Neuronal stem cell (in vitro differentiated cells): ENCODE measurements around the gene NANOS2.
A peak's percentile ranks its signal among the peaks of the same experiment; 100 is the strongest.

Experiments used
- DNase-seq: peaks from one replicate; pipeline ENCODE4 v3.0.0-alpha.2; 2013; ENCODE audit warnings: low spot score
- H2AFZ ChIP-seq: one replicate; pipeline ENCODE4 v1.6.1; 2013; ENCODE audit warnings: mild to moderate bottlenecking, low read length, inconsistent platforms
- H2AK5ac ChIP-seq: 2 replicates; pipeline ENCODE4 v1.6.1; 2013; ENCODE audit warnings: low read depth, mild to moderate bottlenecking, inconsistent platforms, low read length, moderate library complexity, mixed read lengths
- H2BK120ac ChIP-seq: 2 replicates; pipeline ENCODE4 v1.6.1; 2013; ENCODE audit warnings: low read depth, mild to moderate bottlenecking, inconsistent platforms, low read length, moderate library complexity, mixed read lengths
- H2BK12ac ChIP-seq: one replicate; pipeline ENCODE4 v1.6.1; 2013; ENCODE audit warnings: low read length, inconsistent platforms
- H2BK15ac ChIP-seq: 2 replicates; pipeline ENCODE4 v1.6.1; 2013; ENCODE audit warnings: mild to moderate bottlenecking, low read length, inconsistent platforms, mixed read lengths
- H2BK5ac ChIP-seq: one replicate; pipeline ENCODE4 v1.6.1; 2013; ENCODE audit warnings: inconsistent platforms, mild to moderate bottlenecking, low read length, moderate library complexity
- H3K14ac ChIP-seq: one replicate; pipeline ENCODE4 v1.6.1; 2013; ENCODE audit warnings: low read length, inconsistent platforms
- H3K18ac ChIP-seq: 2 replicates; pipeline ENCODE4 v1.6.1; 2013; ENCODE audit warnings: low read length, inconsistent platforms
- H3K23ac ChIP-seq: 2 replicates; pipeline ENCODE4 v1.6.1; 2013; ENCODE audit warnings: low read depth, mild to moderate bottlenecking, mixed read lengths, low read length, inconsistent platforms; ENCODE audit not compliant: poor library complexity
- H3K27ac ChIP-seq: replicated peaks from 3 replicates; pipeline ENCODE4 v1.5.1; 2013; ENCODE audit warnings: low read length, inconsistent platforms
- H3K27me3 ChIP-seq, 3 experiments: 2 replicates each; pipeline ENCODE4 v1.6.1; 2013; ENCODE audit warnings: low read length in 3 of 3, mild to moderate bottlenecking in 2 of 3, inconsistent platforms in 1 of 3, low read depth in 1 of 3, mixed read lengths in 1 of 3, moderate library complexity in 1 of 3; ENCODE audit not compliant: control insufficient read depth in 3 of 3, insufficient read depth in 3 of 3
- H3K36me3 ChIP-seq, 2 donors: replicated peaks in 1 of 2; 2 replicates each; pipeline ENCODE4 v1.6.1; 2013; ENCODE audit warnings: low read length in 2 of 2; ENCODE audit not compliant: control insufficient read depth in 2 of 2, insufficient read depth in 2 of 2
- H3K4ac ChIP-seq: 2 replicates; pipeline ENCODE4 v1.6.1; 2013; ENCODE audit warnings: inconsistent platforms, mild to moderate bottlenecking, low read length, moderate library complexity
- H3K4me1 ChIP-seq, 2 donors: 1 replicate in 1 of 2; 2 replicates in 1 of 2; pipeline ENCODE4 v1.6.1; 2013; ENCODE audit warnings: low read length in 2 of 2, low read depth in 1 of 2; ENCODE audit not compliant: control insufficient read depth in 2 of 2, insufficient read depth in 1 of 2
- H3K4me2 ChIP-seq: one replicate; pipeline ENCODE4 v1.6.1; 2013; ENCODE audit warnings: mild to moderate bottlenecking, low read length, inconsistent platforms; ENCODE audit not compliant: insufficient read depth, poor library complexity, severe bottlenecking
- H3K4me3 ChIP-seq, 2 donors: 2 replicates each; pipeline ENCODE4 v1.5.1; 2013; ENCODE audit warnings: low read length in 2 of 2, mild to moderate bottlenecking in 2 of 2, inconsistent platforms in 1 of 2, moderate library complexity in 1 of 2
- H3K79me1 ChIP-seq: one replicate; pipeline ENCODE4 v1.6.1; 2013; ENCODE audit warnings: low read depth, mild to moderate bottlenecking, inconsistent platforms, low read length, moderate library complexity
- H3K9ac ChIP-seq: one replicate; pipeline ENCODE4 v1.6.1; 2013; ENCODE audit warnings: mild to moderate bottlenecking, low read depth, low read length, inconsistent platforms; ENCODE audit not compliant: poor library complexity
- H3K9me3 ChIP-seq, 2 donors: replicated peaks in 1 of 2; 2 replicates each; pipeline versions ENCODE3 to v1.6.1; 2013; ENCODE audit warnings: low read length in 2 of 2, mild to moderate bottlenecking in 2 of 2, inconsistent platforms in 1 of 2, low read depth in 1 of 2, mixed read lengths in 1 of 2, moderate library complexity in 1 of 2; ENCODE audit not compliant: control insufficient read depth in 2 of 2, insufficient read depth in 1 of 2
- H4K8ac ChIP-seq: one replicate; pipeline ENCODE4 v1.6.1; 2013; ENCODE audit warnings: low read depth, mild to moderate bottlenecking, inconsistent platforms, low read length, moderate library complexity
- H4K91ac ChIP-seq: one replicate; pipeline ENCODE4 v1.6.1; 2013; ENCODE audit warnings: low read length, low read depth, mild to moderate bottlenecking, inconsistent platforms; ENCODE audit not compliant: poor library complexity
- WGBS, 2 donors: extraction: QIAGEN DNeasy Blood & Tissue Kit; methylation state at CpG; one replicate each; pipeline ENCODE4 v1.1.7; 2013; ENCODE audit warnings: missing lambda C conversion rate in 2 of 2, mixed read lengths in 1 of 2; ENCODE audit not compliant: insufficient read length in 2 of 2, insufficient replicate concordance in 1 of 2; ENCODE audit errors: extremely low coverage in 2 of 2; 5-methylcytosine and 5-hydroxymethylcytosine counted together

Gene NANOS2

GRCh38 chr19:45902651-45903625 lies 11.6 kb downstream of the NANOS2 start:
- peak overlapping the region; percentile 96 for H3K18ac ChIP-seq
- H3K27me3 ChIP-seq, result peaks cover 0 to 19% (median 9%) of the 10 kb centered on the region in 3 experiments
- H3K79me1 ChIP-seq, result peaks cover 6% of the 10 kb centered on the region
- peak overlapping the region; percentile 96 for H2AFZ ChIP-seq
- peak overlapping the region; percentile 75 for H3K4me2 ChIP-seq
- DNase-seq, result peak; percentile 99
- peak overlapping the region; percentile 79 to 81 for H3K4me3 ChIP-seq
- H3K9ac ChIP-seq, result peak overlapping the region; percentile 89
- no peak overlapping the region for H2BK12ac ChIP-seq
- no peak overlapping the region for H2BK120ac ChIP-seq
- no peak overlapping the region for H3K4ac ChIP-seq
- H3K27ac ChIP-seq, result peak overlapping the region; percentile 97
- H4K8ac ChIP-seq, result no peak overlapping the region
- no CpG with 5 or more reads among the region's 73 CpGs for WGBS, 2 donors
- H3K9me3 ChIP-seq, result no peaks in the 10 kb centered on the region
- H3K23ac ChIP-seq, result peak overlapping the region; percentile 82
- H2AK5ac ChIP-seq, result peak overlapping the region; percentile 42
- no peak overlapping the region for H4K91ac ChIP-seq
- peak overlapping the region; percentile 87 for H2BK5ac ChIP-seq
- H3K14ac ChIP-seq, result no peak overlapping the region
- no peak overlapping the region for H2BK15ac ChIP-seq
- peaks cover 6 to 8% of the 10 kb centered on the region in 2 donors for H3K4me1 ChIP-seq
- H3K36me3 ChIP-seq, result peaks cover 8 to 30% of the 10 kb centered on the region in 2 donors

- Histone ChIP-seq H3K79me1 (peaks cover 6% of the 10 kb centered on the region), H2BK120ac (peak within 1 kb of the TSS; percentile 4), H3K4me1 (peaks cover 6 to 8% of the 10 kb centered on the region in 2 donors), H2AFZ (peak within 1 kb of the TSS; percentile 96), H2AK5ac (peak within 1 kb of the TSS; percentile 61), H3K36me3 (peaks cover 11 to 36% of the 10 kb centered on the region in 2 donors), H3K4me3 (peak within 1 kb of the TSS; percentile 79 to 91), H2BK15ac (peak within 1 kb of the TSS; percentile 71), H3K14ac (no peak within 1 kb of the TSS), H2BK12ac (no peak within 1 kb of the TSS), H2BK5ac (peak within 1 kb of the TSS; percentile 87), H3K4ac (no peak within 1 kb of the TSS), H4K8ac (no peak within 1 kb of the TSS), H3K18ac (peak within 1 kb of the TSS; percentile 96), H3K27me3 (peaks cover 0 to 19% (median 9%) of the 10 kb centered on the region in 3 experiments), H4K91ac (no peak within 1 kb of the TSS), H3K4me2 (peak within 1 kb of the TSS; percentile 91), H3K23ac (peak within 1 kb of the TSS; percentile 82), H3K27ac (peak within 1 kb of the TSS; percentile 97), H3K9me3 (no peaks in the 10 kb centered on the region), H3K9ac (peak within 1 kb of the TSS; percentile 89)
- whole genome bisulfite sequencing, 2 donors, result no CpG with 5 or more reads among the region's 47 CpGs
- DNase-seq, result no peak
These were observed 12.5 kb downstream of the NANOS2 start, which contains the start of gene MYPOP for GRCh38 chr19:45901912-45902650. Gene MYPOP (minus strand): TSS chr19:45902613. CDS start chr19:45901773, 840 bp downstream.

GRCh38 chr19:45901432-45901911 lies 13.1 kb downstream of the NANOS2 start:
- Histone ChIP-seq H2BK5ac (no peak overlapping the region), H3K36me3 (peaks cover 11 to 38% of the 10 kb centered on the region in 2 donors), H3K23ac (peak overlapping the region; percentile 45), H3K79me1 (peaks cover 6% of the 10 kb centered on the region), H3K4ac (no peak overlapping the region), H3K18ac (peak overlapping the region; percentile 90), H3K9me3 (no peaks in the 10 kb centered on the region), H2AFZ (peak overlapping the region; percentile 91), H3K14ac (no peak overlapping the region), H3K4me3 (peak overlapping the region; percentile 79 to 81), H3K27ac (no peak overlapping the region), H2BK15ac (no peak overlapping the region), H3K9ac (peak overlapping the region; percentile 82), H3K4me2 (peak overlapping the region; percentile 91), H3K27me3 (peaks cover 0 to 19% (median 9%) of the 10 kb centered on the region in 3 experiments), H4K91ac (no peak overlapping the region), H4K8ac (no peak overlapping the region), H2AK5ac (peak overlapping the region; percentile 61), H3K4me1 (peaks cover 6 to 8% of the 10 kb centered on the region in 2 donors), H2BK120ac (peak overlapping the region; percentile 4), H2BK12ac (no peak overlapping the region)
- WGBS, 2 donors, result no CpG with 5 or more reads among the region's 69 CpGs
- no peak for DNase-seq
